ENCODE results near the gene CNOT11.

GRCh38 chr2:101306410-101306809, 53.7 kb downstream of the CNOT11 start:
- TF ChIP-seq EZH2 (IDR thresholded peaks at IDR 0.05; ENCODE audit: insufficient read depth, poor library complexity, severe bottlenecking) (no peak), EZH2phosphoT487 (IDR thresholded peaks at IDR 0.05; ENCODE audit: insufficient read depth, low read depth) (no peak)
